ENCODE results near the gene NEUROD2. TPM values are rescaled to one million over a fixed set of nuclear protein-coding genes. Genes with fewer than 3 reads are reported as not detected.

The NEUROD2 gene
- total RNA-seq, 1 experiment from 2014 or later: not detected

DNA sequence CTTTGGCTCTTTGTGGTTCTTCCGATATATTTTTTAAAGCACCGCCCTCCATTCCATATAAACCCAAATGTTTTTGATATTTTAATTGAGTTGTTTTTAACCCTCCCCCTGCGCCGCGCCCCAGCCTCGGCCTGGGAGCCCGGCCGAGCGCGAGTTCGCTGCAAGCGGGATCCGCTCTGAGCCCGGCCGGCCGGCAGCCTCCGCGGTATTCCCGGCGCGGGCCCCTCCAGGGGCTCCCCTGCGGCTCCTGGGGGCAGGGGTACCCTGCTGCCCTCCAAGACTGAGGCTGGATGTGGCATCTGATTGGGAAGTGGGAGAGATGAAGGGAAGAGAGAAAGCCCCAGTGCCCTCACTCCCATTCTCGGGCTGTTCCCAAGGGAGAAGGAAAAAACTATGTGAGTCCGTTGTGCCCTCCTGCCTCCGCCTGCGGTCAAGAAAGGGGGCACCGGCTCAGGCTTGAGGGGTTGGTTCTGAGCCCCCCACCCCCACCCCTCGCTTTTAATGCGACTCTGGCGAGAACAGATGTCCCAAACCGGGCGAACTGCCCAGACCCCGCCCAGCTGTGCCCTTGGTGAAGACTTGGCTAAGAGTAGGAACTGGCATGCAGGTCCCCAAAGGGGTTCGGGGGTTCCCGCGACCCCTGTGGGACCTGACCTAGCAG is 8.6 kb downstream of the NEUROD2 start:
- Histone ChIP-seq H3K36me3 (ENCODE audit: control insufficient read depth, insufficient read depth, low read length) (no peaks in the 10 kb centered on the region), H3K4me1 (ENCODE audit: control insufficient read depth, insufficient read depth, low read length) (peaks cover 12% of the 10 kb centered on the region; the same call in 1 of the 2 replicates), H3K27me3 (ENCODE audit: control insufficient read depth, insufficient read depth, low read length) (peaks cover 26% of the 10 kb centered on the region), H3K4me3 (ENCODE audit: low read depth in 2 of 2, low read length in 2 of 2) (no peak overlapping the region), H3K27ac (ENCODE audit: low read length) (no peak overlapping the region), H3K9me3 (ENCODE audit: control insufficient read depth, insufficient read depth, low read depth, low read length) (no peaks in the 10 kb centered on the region)
- CTCF ChIA-PET: no interaction called here
- BruUV-seq (replicated peaks): no TSS peak
- DNase-seq (ENCODE audit: low read depth, low spot score) (no peak), ATAC-seq (no peak)
- in situ Hi-C loops (cut with HindIII; ENCODE audit: low pct_unique_long_range_greater_than_20kb, low sequenced_read_pairs) (no loop called here), intact Hi-C loops (cut with micrococcal nuclease; ENCODE audit: unreplicated experiment) (no loop called here)
- TF ChIP-seq, protein P1, sequence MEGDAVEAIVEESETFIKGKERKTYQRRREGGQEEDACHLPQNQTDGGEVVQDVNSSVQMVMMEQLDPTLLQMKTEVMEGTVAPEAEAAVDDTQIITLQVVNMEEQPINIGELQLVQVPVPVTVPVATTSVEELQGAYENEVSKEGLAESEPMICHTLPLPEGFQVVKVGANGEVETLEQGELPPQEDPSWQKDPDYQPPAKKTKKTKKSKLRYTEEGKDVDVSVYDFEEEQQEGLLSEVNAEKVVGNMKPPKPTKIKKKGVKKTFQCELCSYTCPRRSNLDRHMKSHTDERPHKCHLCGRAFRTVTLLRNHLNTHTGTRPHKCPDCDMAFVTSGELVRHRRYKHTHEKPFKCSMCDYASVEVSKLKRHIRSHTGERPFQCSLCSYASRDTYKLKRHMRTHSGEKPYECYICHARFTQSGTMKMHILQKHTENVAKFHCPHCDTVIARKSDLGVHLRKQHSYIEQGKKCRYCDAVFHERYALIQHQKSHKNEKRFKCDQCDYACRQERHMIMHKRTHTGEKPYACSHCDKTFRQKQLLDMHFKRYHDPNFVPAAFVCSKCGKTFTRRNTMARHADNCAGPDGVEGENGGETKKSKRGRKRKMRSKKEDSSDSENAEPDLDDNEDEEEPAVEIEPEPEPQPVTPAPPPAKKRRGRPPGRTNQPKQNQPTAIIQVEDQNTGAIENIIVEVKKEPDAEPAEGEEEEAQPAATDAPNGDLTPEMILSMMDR (IDR thresholded peaks at IDR 0.05): no peak
- TF ChIP-seq TCF7L2 (IDR thresholded peaks at IDR 0.05; ENCODE audit: low read depth, low read length): no peak
- POLR2A ChIA-PET: no interaction called here

DNA sequence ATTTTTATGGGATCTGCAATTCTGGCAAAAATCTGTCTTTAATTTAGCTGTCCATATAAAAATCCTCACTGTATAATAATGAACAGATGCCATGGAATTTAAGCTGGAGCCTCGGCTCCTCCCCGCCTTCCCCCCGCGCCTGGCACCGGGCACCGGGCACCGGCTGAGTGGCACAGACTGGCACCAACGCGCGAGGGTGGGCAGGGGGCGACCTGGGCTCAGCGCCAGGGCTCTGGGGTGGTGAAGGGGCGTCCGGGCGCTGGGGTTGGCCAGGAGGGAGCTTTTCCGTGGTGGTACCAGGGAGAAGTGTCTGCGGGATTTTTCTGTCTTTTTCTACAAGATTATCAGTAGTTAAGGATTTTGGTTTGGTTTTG is 9.1 kb downstream of the NEUROD2 start:
- no TSS peak for BruUV-seq (replicated peaks)
- intact Hi-C loops (cut with micrococcal nuclease; ENCODE audit: unreplicated experiment): no loop called here
- CTCF ChIA-PET: no interaction called here
- H3K36me3 ChIP-seq (ENCODE audit: control insufficient read depth, insufficient read depth, low read length): no peaks in the 10 kb centered on the region
- TF ChIP-seq, protein P1 (IDR thresholded peaks at IDR 0.05): no peak
- TF ChIP-seq SIN3A (IDR thresholded peaks at IDR 0.05; ENCODE audit: borderline replicate concordance, insufficient read depth, low read depth, low read length) (no peak), TCF7L2 (IDR thresholded peaks at IDR 0.05; ENCODE audit: low read depth, low read length) (no peak), POLR2AphosphoS5 (IDR thresholded peaks at IDR 0.05; ENCODE audit: low read depth, low read length) (no peak)
- TF ChIP-seq, protein P2, sequence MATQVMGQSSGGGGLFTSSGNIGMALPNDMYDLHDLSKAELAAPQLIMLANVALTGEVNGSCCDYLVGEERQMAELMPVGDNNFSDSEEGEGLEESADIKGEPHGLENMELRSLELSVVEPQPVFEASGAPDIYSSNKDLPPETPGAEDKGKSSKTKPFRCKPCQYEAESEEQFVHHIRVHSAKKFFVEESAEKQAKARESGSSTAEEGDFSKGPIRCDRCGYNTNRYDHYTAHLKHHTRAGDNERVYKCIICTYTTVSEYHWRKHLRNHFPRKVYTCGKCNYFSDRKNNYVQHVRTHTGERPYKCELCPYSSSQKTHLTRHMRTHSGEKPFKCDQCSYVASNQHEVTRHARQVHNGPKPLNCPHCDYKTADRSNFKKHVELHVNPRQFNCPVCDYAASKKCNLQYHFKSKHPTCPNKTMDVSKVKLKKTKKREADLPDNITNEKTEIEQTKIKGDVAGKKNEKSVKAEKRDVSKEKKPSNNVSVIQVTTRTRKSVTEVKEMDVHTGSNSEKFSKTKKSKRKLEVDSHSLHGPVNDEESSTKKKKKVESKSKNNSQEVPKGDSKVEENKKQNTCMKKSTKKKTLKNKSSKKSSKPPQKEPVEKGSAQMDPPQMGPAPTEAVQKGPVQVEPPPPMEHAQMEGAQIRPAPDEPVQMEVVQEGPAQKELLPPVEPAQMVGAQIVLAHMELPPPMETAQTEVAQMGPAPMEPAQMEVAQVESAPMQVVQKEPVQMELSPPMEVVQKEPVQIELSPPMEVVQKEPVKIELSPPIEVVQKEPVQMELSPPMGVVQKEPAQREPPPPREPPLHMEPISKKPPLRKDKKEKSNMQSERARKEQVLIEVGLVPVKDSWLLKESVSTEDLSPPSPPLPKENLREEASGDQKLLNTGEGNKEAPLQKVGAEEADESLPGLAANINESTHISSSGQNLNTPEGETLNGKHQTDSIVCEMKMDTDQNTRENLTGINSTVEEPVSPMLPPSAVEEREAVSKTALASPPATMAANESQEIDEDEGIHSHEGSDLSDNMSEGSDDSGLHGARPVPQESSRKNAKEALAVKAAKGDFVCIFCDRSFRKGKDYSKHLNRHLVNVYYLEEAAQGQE (IDR thresholded peaks at IDR 0.05; ENCODE audit: insufficient read depth in 1 of 2, low read depth in 2 of 2, low read length in 1 of 2): no peak
- H3K9me3 ChIP-seq (ENCODE audit: control insufficient read depth, insufficient read depth, low read depth, low read length): no peaks in the 10 kb centered on the region
- in situ Hi-C loops (cut with HindIII; ENCODE audit: low pct_unique_long_range_greater_than_20kb, low sequenced_read_pairs): no loop called here
- no peak overlapping the region for H3K4me3 ChIP-seq (ENCODE audit: low read depth in 2 of 2, low read length in 2 of 2)
- no peak for ATAC-seq
- DNase-seq (ENCODE audit: low read depth, low spot score): no peak
- no peak overlapping the region for H3K27ac ChIP-seq (ENCODE audit: low read length)
- peaks cover 12% of the 10 kb centered on the region; the same call in 1 of the 2 replicates for H3K4me1 ChIP-seq (ENCODE audit: control insufficient read depth, insufficient read depth, low read length)
- H3K27me3 ChIP-seq (ENCODE audit: control insufficient read depth, insufficient read depth, low read length): peaks cover 24% of the 10 kb centered on the region
- POLR2A ChIA-PET: no interaction called here
